ENCODE results near the gene DGKG. TPM values are rescaled to one million over a fixed set of nuclear protein-coding genes. Genes with fewer than 3 reads are reported as not detected.

The DGKG gene
- total RNA-seq, 5 donors from 2014 or later (not counting 1 experiment from before 2014, with no cell fraction given), result 0.03 to 0.10 TPM; not detected in 3

- Histone ChIP-seq H3K27ac (ENCODE audit: low read length) (no peak overlapping the region), H3K4me3 (ENCODE audit: control insufficient read depth in 1 of 2, extremely low read depth in 1 of 2, low read length in 1 of 2) (no peak overlapping the region), H3K27me3 (replicated peaks in 1 of 2; ENCODE audit: control insufficient read depth in 2 of 2, extremely low read depth in 1 of 2, insufficient read depth in 2 of 2, low read length in 1 of 2) (peaks cover 3 to 25% of the 10 kb centered on the region in 2 experiments), H3K4me1 (ENCODE audit: control insufficient read depth in 1 of 2, extremely low read depth in 1 of 2, insufficient read depth in 2 of 2, low read length in 2 of 2) (no peaks in the 10 kb centered on the region), H3K36me3 (ENCODE audit: control insufficient read depth in 2 of 2, extremely low read depth in 1 of 2, insufficient read depth in 1 of 2, low read length in 1 of 2) (no peaks in the 10 kb centered on the region), H3K9me3 (no peaks in the 10 kb centered on the region)
- H3K27me3 Mint-ChIP-seq, result peaks cover 21 to 25% of the 10 kb centered on the region in 2 donors
- H3K36me3 Mint-ChIP-seq, result no peaks in the 10 kb centered on the region
- ATAC-seq (replicated peaks in 1 of 4) (no peak), DNase-seq (no peak)
- no peaks in the 10 kb centered on the region for H3K9me3 Mint-ChIP-seq
- no CpG with 5 or more reads among the region's 3 CpGs for WGBS (ENCODE audit: insufficient coverage)
- no peak overlapping the region for H3K4me3 Mint-ChIP-seq
- H3K4me1 Mint-ChIP-seq, result peaks cover 0 to 4% (median 0%) of the 10 kb centered on the region in 3 donors
- no peak overlapping the region for H3K27ac Mint-ChIP-seq
- CTCF ChIA-PET, result no interaction called here
- POLR2A ChIA-PET, result no interaction called here
These were observed 6.1 kb upstream of the DGKG start for GRCh38 chr3:186368176-186368575.

GRCh38 chr3:186367631-186368030 is 5.6 kb upstream of the DGKG start:
- H3K36me3 Mint-ChIP-seq, result no peaks in the 10 kb centered on the region
- H3K9me3 Mint-ChIP-seq, result no peaks in the 10 kb centered on the region
- Histone ChIP-seq H3K9me3 (no peaks in the 10 kb centered on the region), H3K4me1 (ENCODE audit: control insufficient read depth in 1 of 2, extremely low read depth in 1 of 2, insufficient read depth in 2 of 2, low read length in 2 of 2) (no peaks in the 10 kb centered on the region), H3K4me3 (ENCODE audit: control insufficient read depth in 1 of 2, extremely low read depth in 1 of 2, low read length in 1 of 2) (no peak overlapping the region), H3K27me3 (replicated peaks in 1 of 2; ENCODE audit: control insufficient read depth in 2 of 2, extremely low read depth in 1 of 2, insufficient read depth in 2 of 2, low read length in 1 of 2) (peaks cover 3 to 30% of the 10 kb centered on the region in 2 experiments), H3K36me3 (ENCODE audit: control insufficient read depth in 2 of 2, extremely low read depth in 1 of 2, insufficient read depth in 1 of 2, low read length in 1 of 2) (no peaks in the 10 kb centered on the region), H3K27ac (ENCODE audit: low read length) (no peak overlapping the region)
- no peak overlapping the region for H3K4me3 Mint-ChIP-seq
- no peak for ATAC-seq (replicated peaks in 1 of 4)
- no peak overlapping the region for H3K27ac Mint-ChIP-seq
- WGBS (ENCODE audit: insufficient coverage), result 91% methylated on average over 6 of the region's 8 CpGs
- H3K27me3 Mint-ChIP-seq, result peaks cover 27 to 30% of the 10 kb centered on the region in 2 donors
- ChIA-PET CTCF (no interaction called here), POLR2A (no interaction called here)
- no peak for DNase-seq
- H3K4me1 Mint-ChIP-seq, result peaks cover 0 to 4% (median 0%) of the 10 kb centered on the region in 3 donors

GRCh38 chr3:186366206-186366605 is 4.2 kb upstream of the DGKG start:
- Histone ChIP-seq H3K36me3 (ENCODE audit: control insufficient read depth in 2 of 2, extremely low read depth in 1 of 2, insufficient read depth in 1 of 2, low read length in 1 of 2) (no peaks in the 10 kb centered on the region), H3K27ac (ENCODE audit: low read length) (no peak overlapping the region), H3K4me1 (ENCODE audit: control insufficient read depth in 1 of 2, extremely low read depth in 1 of 2, insufficient read depth in 2 of 2, low read length in 2 of 2) (peaks cover 2 to 12% of the 10 kb centered on the region in 2 experiments), H3K27me3 (replicated peaks in 1 of 2; ENCODE audit: control insufficient read depth in 2 of 2, extremely low read depth in 1 of 2, insufficient read depth in 2 of 2, low read length in 1 of 2) (peaks cover 3 to 44% of the 10 kb centered on the region in 2 experiments), H3K4me3 (ENCODE audit: control insufficient read depth in 1 of 2, extremely low read depth in 1 of 2, low read length in 1 of 2) (no peak overlapping the region), H3K9me3 (no peaks in the 10 kb centered on the region)
- CTCF ChIA-PET, result interaction anchor here in 1 of 2 donors (1.2 kb wide), 1 partner anchor 8 kb away, joined by 3 read pairs; no protein-coding TSS in a partner anchor
- Mint-ChIP-seq H3K4me1 (peaks cover 4 to 10% (median 5%) of the 10 kb centered on the region in 3 donors), H3K9me3 (no peaks in the 10 kb centered on the region), H3K27me3 (peaks cover 34 to 37% of the 10 kb centered on the region in 2 donors), H3K4me3 (no peak overlapping the region), H3K27ac (no peak overlapping the region), H3K36me3 (no peaks in the 10 kb centered on the region)
- POLR2A ChIA-PET, result no interaction called here
- no peak for ATAC-seq (replicated peaks in 1 of 4)
- DNase-seq, result no peak
- no CpG with 5 or more reads among the region's 1 CpG for WGBS (ENCODE audit: insufficient coverage)

- H3K4me3 ChIP-seq (ENCODE audit: control insufficient read depth in 1 of 2, extremely low read depth in 1 of 2, low read length in 1 of 2), result no peak overlapping the region
- ATAC-seq (replicated peaks in 1 of 4) (no peak), DNase-seq (no peak)
- H3K27ac ChIP-seq (ENCODE audit: low read length), result no peak overlapping the region
- H3K27me3 ChIP-seq (replicated peaks in 1 of 2; ENCODE audit: control insufficient read depth in 2 of 2, extremely low read depth in 1 of 2, insufficient read depth in 2 of 2, low read length in 1 of 2), result peaks cover 11 to 52% of the 10 kb centered on the region in 2 experiments
- 91% methylated on average over 8 of the region's 11 CpGs for WGBS (ENCODE audit: insufficient coverage)
- Mint-ChIP-seq H3K9me3 (no peaks in the 10 kb centered on the region), H3K27ac (no peak overlapping the region), H3K4me1 (peaks cover 6 to 13% (median 8%) of the 10 kb centered on the region in 3 donors), H3K4me3 (no peak overlapping the region), H3K36me3 (no peaks in the 10 kb centered on the region), H3K27me3 (peaks cover 41 to 45% of the 10 kb centered on the region in 2 donors)
- H3K36me3 ChIP-seq (ENCODE audit: control insufficient read depth in 2 of 2, extremely low read depth in 1 of 2, insufficient read depth in 1 of 2, low read length in 1 of 2), result no peaks in the 10 kb centered on the region
- peaks cover 2 to 14% of the 10 kb centered on the region in 2 experiments for H3K4me1 ChIP-seq (ENCODE audit: control insufficient read depth in 1 of 2, extremely low read depth in 1 of 2, insufficient read depth in 2 of 2, low read length in 2 of 2)
- ChIA-PET CTCF (interaction anchor here in 1 of 2 donors (0.6 kb wide), 1 partner anchor 115 kb away, joined by 3 read pairs; no protein-coding TSS in a partner anchor), POLR2A (no interaction called here)
- no peaks in the 10 kb centered on the region for H3K9me3 ChIP-seq
These were observed 3.4 kb upstream of the DGKG start for GRCh38 chr3:186365202-186365974.

- Histone ChIP-seq H3K36me3 (ENCODE audit: control insufficient read depth in 2 of 2, extremely low read depth in 1 of 2, insufficient read depth in 1 of 2, low read length in 1 of 2) (no peaks in the 10 kb centered on the region), H3K4me1 (ENCODE audit: control insufficient read depth in 1 of 2, extremely low read depth in 1 of 2, insufficient read depth in 2 of 2, low read length in 2 of 2) (peaks cover 2 to 14% of the 10 kb centered on the region in 2 experiments), H3K27me3 (replicated peaks in 1 of 2; ENCODE audit: control insufficient read depth in 2 of 2, extremely low read depth in 1 of 2, insufficient read depth in 2 of 2, low read length in 1 of 2) (peaks cover 11 to 50% of the 10 kb centered on the region in 2 experiments), H3K9me3 (no peaks in the 10 kb centered on the region), H3K4me3 (ENCODE audit: control insufficient read depth in 1 of 2, extremely low read depth in 1 of 2, low read length in 1 of 2) (no peak overlapping the region), H3K27ac (ENCODE audit: low read length) (no peak overlapping the region)
- DNase-seq (no peak), ATAC-seq (replicated peaks in 1 of 4) (no peak)
- Mint-ChIP-seq H3K36me3 (no peaks in the 10 kb centered on the region), H3K27me3 (peaks cover 49 to 56% of the 10 kb centered on the region in 2 donors), H3K9me3 (no peaks in the 10 kb centered on the region), H3K27ac (no peak overlapping the region), H3K4me3 (peak overlapping the region in 2 of 3 donors; percentile 5 to 62), H3K4me1 (peaks cover 6 to 13% (median 10%) of the 10 kb centered on the region in 3 donors)
- ChIA-PET CTCF (no interaction called here), POLR2A (no interaction called here)
- whole genome bisulfite sequencing (ENCODE audit: insufficient coverage), result 95% methylated on average over 6 of the region's 10 CpGs
These were observed 954 bp upstream of the DGKG start for GRCh38 chr3:186362988-186363387.

GRCh38 chr3:186362537-186362842 is 456 bp upstream of the DGKG start:
- H3K9me3 Mint-ChIP-seq, result no peaks in the 10 kb centered on the region
- no peak for DNase-seq
- WGBS (ENCODE audit: insufficient coverage), result 39% methylated on average over 5 of the region's 9 CpGs
- H3K27me3 Mint-ChIP-seq, result peaks cover 49 to 51% of the 10 kb centered on the region in 2 donors
- Histone ChIP-seq H3K9me3 (no peaks in the 10 kb centered on the region), H3K4me3 (ENCODE audit: control insufficient read depth in 1 of 2, extremely low read depth in 1 of 2, low read length in 1 of 2) (peak overlapping the region in 1 of 2 donors; percentile 39), H3K27ac (ENCODE audit: low read length) (no peak overlapping the region), H3K27me3 (replicated peaks in 1 of 2; ENCODE audit: control insufficient read depth in 2 of 2, extremely low read depth in 1 of 2, insufficient read depth in 2 of 2, low read length in 1 of 2) (peaks cover 11 to 47% of the 10 kb centered on the region in 2 experiments), H3K36me3 (ENCODE audit: control insufficient read depth in 2 of 2, extremely low read depth in 1 of 2, insufficient read depth in 1 of 2, low read length in 1 of 2) (no peaks in the 10 kb centered on the region), H3K4me1 (ENCODE audit: control insufficient read depth in 1 of 2, extremely low read depth in 1 of 2, insufficient read depth in 2 of 2, low read length in 2 of 2) (peaks cover 2 to 14% of the 10 kb centered on the region in 2 experiments)
- ChIA-PET CTCF (no interaction called here), POLR2A (no interaction called here)
- no peak overlapping the region for H3K27ac Mint-ChIP-seq
- H3K36me3 Mint-ChIP-seq, result no peaks in the 10 kb centered on the region
- H3K4me1 Mint-ChIP-seq, result peaks cover 6 to 13% (median 10%) of the 10 kb centered on the region in 3 donors
- ATAC-seq (replicated peaks in 1 of 4), result no peak
- H3K4me3 Mint-ChIP-seq, result peak overlapping the region in 2 of 3 donors; percentile 23 to 62

Data from T-cell (primary cell).